ENCODE data around the gene RNF19B.

DNA sequence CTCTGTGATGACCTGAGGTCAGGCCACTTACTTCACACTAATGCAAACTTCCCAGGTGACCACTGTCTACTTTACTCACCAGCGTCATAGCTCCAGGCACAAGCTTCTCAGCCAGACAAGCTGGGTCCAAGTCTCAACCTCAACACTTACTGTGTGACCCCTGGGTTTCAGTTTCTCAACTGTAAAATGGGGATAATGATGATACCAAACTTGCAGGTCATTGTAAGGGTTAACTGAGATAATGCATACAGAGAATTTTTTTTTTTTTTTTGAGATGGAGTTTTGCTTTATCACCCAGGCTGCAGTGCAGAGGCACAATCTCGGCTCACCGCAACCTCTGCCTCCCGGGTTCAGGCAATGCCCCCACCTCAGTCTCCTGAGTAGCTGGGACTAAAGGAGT, 37.4 kb upstream of the RNF19B start:
- TF ChIP-seq HDAC2 (IDR thresholded peaks at IDR 0.05) (no peak), NFE2L2 (conservative IDR thresholded peaks at IDR 0.05; ENCODE audit: low read length) (no peak), KDM5A (IDR thresholded peaks at IDR 0.05) (no peak), JUN (IDR thresholded peaks at IDR 0.05) (no peak), CHD2 (IDR thresholded peaks at IDR 0.05; ENCODE audit: low read length, partially characterized antibody) (no peak), RAD21 (conservative IDR thresholded peaks at IDR 0.05 in 1 of 2, IDR thresholded peaks at IDR 0.05 in 1 of 2) (no peak), SMC3 (IDR thresholded peaks at IDR 0.05) (no peak), POLR2A (IDR thresholded peaks at IDR 0.05; ENCODE audit: low read length) (no peak), EP300 (IDR thresholded peaks at IDR 0.05) (no peak), TFCP2L1 (CRISPR knock-in tag; IDR thresholded peaks at IDR 0.05) (no peak), POLR2AphosphoS2 (conservative IDR thresholded peaks at IDR 0.05; ENCODE audit: low read length) (no peak)
- TF ChIP-seq, protein P1, sequence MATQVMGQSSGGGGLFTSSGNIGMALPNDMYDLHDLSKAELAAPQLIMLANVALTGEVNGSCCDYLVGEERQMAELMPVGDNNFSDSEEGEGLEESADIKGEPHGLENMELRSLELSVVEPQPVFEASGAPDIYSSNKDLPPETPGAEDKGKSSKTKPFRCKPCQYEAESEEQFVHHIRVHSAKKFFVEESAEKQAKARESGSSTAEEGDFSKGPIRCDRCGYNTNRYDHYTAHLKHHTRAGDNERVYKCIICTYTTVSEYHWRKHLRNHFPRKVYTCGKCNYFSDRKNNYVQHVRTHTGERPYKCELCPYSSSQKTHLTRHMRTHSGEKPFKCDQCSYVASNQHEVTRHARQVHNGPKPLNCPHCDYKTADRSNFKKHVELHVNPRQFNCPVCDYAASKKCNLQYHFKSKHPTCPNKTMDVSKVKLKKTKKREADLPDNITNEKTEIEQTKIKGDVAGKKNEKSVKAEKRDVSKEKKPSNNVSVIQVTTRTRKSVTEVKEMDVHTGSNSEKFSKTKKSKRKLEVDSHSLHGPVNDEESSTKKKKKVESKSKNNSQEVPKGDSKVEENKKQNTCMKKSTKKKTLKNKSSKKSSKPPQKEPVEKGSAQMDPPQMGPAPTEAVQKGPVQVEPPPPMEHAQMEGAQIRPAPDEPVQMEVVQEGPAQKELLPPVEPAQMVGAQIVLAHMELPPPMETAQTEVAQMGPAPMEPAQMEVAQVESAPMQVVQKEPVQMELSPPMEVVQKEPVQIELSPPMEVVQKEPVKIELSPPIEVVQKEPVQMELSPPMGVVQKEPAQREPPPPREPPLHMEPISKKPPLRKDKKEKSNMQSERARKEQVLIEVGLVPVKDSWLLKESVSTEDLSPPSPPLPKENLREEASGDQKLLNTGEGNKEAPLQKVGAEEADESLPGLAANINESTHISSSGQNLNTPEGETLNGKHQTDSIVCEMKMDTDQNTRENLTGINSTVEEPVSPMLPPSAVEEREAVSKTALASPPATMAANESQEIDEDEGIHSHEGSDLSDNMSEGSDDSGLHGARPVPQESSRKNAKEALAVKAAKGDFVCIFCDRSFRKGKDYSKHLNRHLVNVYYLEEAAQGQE (IDR thresholded peaks at IDR 0.05): no peak
- TF ChIP-seq, protein P2, sequence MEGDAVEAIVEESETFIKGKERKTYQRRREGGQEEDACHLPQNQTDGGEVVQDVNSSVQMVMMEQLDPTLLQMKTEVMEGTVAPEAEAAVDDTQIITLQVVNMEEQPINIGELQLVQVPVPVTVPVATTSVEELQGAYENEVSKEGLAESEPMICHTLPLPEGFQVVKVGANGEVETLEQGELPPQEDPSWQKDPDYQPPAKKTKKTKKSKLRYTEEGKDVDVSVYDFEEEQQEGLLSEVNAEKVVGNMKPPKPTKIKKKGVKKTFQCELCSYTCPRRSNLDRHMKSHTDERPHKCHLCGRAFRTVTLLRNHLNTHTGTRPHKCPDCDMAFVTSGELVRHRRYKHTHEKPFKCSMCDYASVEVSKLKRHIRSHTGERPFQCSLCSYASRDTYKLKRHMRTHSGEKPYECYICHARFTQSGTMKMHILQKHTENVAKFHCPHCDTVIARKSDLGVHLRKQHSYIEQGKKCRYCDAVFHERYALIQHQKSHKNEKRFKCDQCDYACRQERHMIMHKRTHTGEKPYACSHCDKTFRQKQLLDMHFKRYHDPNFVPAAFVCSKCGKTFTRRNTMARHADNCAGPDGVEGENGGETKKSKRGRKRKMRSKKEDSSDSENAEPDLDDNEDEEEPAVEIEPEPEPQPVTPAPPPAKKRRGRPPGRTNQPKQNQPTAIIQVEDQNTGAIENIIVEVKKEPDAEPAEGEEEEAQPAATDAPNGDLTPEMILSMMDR (IDR thresholded peaks at IDR 0.05): no peak
